GM12891 (cell line): ENCODE data around the gene SLCO3A1.

Experiments used
- DNase-seq: peaks from one replicate; pipeline ENCODE4 v3.0.0; 2011; ENCODE audit warnings: low spot score; ENCODE audit not compliant: insufficient read length
- FAIRE-seq: peaks from 2 replicates; lab custom pipeline; 2011; peaks lifted over from hg19 to GRCh38; lab: Jason Lieb, UNC
- PAX5 ChIP-seq: IDR thresholded peaks from 2 replicates; pipeline ENCODE4 v1.6.1; 2011; ENCODE audit warnings: low read length, moderate library complexity, mild to moderate bottlenecking; ENCODE audit not compliant: insufficient read depth, severe bottlenecking
- POLR2A ChIP-seq: IDR thresholded peaks from 2 replicates; pipeline ENCODE4 v1.6.1; 2011; ENCODE audit warnings: low read depth, low read length, control low read depth
- POLR2AphosphoS5 ChIP-seq: IDR thresholded peaks from 2 replicates; pipeline ENCODE4 v1.6.1; 2011; ENCODE audit warnings: low read depth, low read length, control low read depth
- POU2F2 ChIP-seq: IDR thresholded peaks from 2 replicates; pipeline ENCODE4 v1.6.1; 2011; ENCODE audit warnings: low read depth, mild to moderate bottlenecking, control low read depth, low read length, moderate library complexity
- SPI1 ChIP-seq: IDR thresholded peaks from 2 replicates; pipeline ENCODE4 v1.6.1; 2011; ENCODE audit warnings: low read depth, low read length, control low read depth
- TAF1 ChIP-seq: IDR thresholded peaks from 2 replicates; pipeline ENCODE4 v1.6.1; 2011; ENCODE audit warnings: low read depth, low read length, control low read depth

Gene SLCO3A1

GRCh38 chr15:91890614-91891013 lies 37.1 kb downstream of the SLCO3A1 start:
- DNase-seq (no peak), FAIRE-seq (no peak)
- TF ChIP-seq TAF1 (no peak), POLR2A (no peak), SPI1 (no peak), POLR2AphosphoS5 (no peak)

GRCh38 chr15:91891101-91891500 lies 37.6 kb downstream of the SLCO3A1 start:
- DNase-seq (no peak), FAIRE-seq (no peak)
- TF ChIP-seq POLR2AphosphoS5 (no peak), PAX5 (no peak), POU2F2 (no peak), POLR2A (no peak), TAF1 (no peak), SPI1 (no peak)

- FAIRE-seq (no peak), DNase-seq (no peak)
- TF ChIP-seq SPI1 (no peak), TAF1 (no peak), POU2F2 (no peak), POLR2AphosphoS5 (no peak), PAX5 (no peak), POLR2A (no peak)
Observed at GRCh38 chr15:91891788-91892345, 38.4 kb downstream of the SLCO3A1 start.

- TF ChIP-seq POLR2A (no peak), PAX5 (no peak), SPI1 (no peak), POU2F2 (no peak), TAF1 (no peak), POLR2AphosphoS5 (no peak)
- DNase-seq (no peak), FAIRE-seq (no peak)
Observed at GRCh38 chr15:91892436-91892835, 38.9 kb downstream of the SLCO3A1 start.

GRCh38 chr15:91894606-91895005 lies 41.1 kb downstream of the SLCO3A1 start:
- FAIRE-seq, result no peak
- no peak for DNase-seq
- TF ChIP-seq SPI1 (no peak), POLR2A (no peak), TAF1 (no peak), POU2F2 (no peak), PAX5 (no peak), POLR2AphosphoS5 (no peak)

GRCh38 chr15:91895051-91895450 lies 41.5 kb downstream of the SLCO3A1 start:
- TF ChIP-seq POU2F2 (no peak), SPI1 (no peak), POLR2A (no peak), POLR2AphosphoS5 (no peak)
- FAIRE-seq, result no peak

GRCh38 chr15:91896341-91897055 lies 43.0 kb downstream of the SLCO3A1 start:
- FAIRE-seq (no peak), DNase-seq (no peak)
- TF ChIP-seq TAF1 (no peak), POLR2AphosphoS5 (no peak), POU2F2 (no peak), SPI1 (no peak), PAX5 (no peak), POLR2A (no peak)

More at GRCh38 chr15:91895051-91895450, 41.5 kb downstream of the SLCO3A1 start:
- no peak for DNase-seq

- TF ChIP-seq POLR2AphosphoS5, result no peak
- TF ChIP-seq POU2F2, result no peak
- no peak for TF ChIP-seq PAX5
- TF ChIP-seq POLR2A, result no peak
- no peak for TF ChIP-seq TAF1
- TF ChIP-seq SPI1, result no peak
- FAIRE-seq (no peak), DNase-seq (no peak)
Observed at GRCh38 chr15:91897585-91898372, 44.3 kb downstream of the SLCO3A1 start.

GRCh38 chr15:91898843-91899242 lies 45.3 kb downstream of the SLCO3A1 start:
- no peak for TF ChIP-seq POLR2A
- TF ChIP-seq PAX5, result no peak
- no peak for TF ChIP-seq POU2F2
- no peak for TF ChIP-seq TAF1
- TF ChIP-seq SPI1, result no peak
- no peak for TF ChIP-seq POLR2AphosphoS5
- no peak for FAIRE-seq
- no peak for DNase-seq

GRCh38 chr15:91904942-91905341 lies 51.4 kb downstream of the SLCO3A1 start:
- TF ChIP-seq SPI1 (no peak), POU2F2 (no peak), PAX5 (no peak), POLR2AphosphoS5 (no peak)
- DNase-seq, result no peak
- no peak for FAIRE-seq
